Measurements from ENCODE around the gene HSPA4.

DNA sequence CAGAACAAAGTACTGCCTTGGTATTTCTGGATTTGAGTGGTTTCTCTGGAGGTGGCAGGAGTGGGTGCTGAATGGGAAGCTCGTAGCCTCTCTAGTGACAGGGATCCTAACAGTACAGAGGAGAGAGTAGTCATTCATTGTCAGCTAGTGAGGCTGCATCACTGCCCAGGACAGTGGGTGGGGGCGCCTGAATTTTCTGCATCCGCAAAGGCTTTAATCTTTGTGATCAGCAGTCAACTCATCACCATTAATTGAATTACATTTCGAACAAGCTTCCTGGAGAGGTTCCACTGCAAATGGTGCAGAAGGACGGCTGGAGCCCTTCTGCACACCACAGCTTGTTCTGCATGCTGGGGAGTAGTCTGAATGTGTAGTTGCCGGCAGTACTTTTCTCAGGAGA, 77.5 kb downstream of the HSPA4 start:
- TF ChIP-seq, protein P1, sequence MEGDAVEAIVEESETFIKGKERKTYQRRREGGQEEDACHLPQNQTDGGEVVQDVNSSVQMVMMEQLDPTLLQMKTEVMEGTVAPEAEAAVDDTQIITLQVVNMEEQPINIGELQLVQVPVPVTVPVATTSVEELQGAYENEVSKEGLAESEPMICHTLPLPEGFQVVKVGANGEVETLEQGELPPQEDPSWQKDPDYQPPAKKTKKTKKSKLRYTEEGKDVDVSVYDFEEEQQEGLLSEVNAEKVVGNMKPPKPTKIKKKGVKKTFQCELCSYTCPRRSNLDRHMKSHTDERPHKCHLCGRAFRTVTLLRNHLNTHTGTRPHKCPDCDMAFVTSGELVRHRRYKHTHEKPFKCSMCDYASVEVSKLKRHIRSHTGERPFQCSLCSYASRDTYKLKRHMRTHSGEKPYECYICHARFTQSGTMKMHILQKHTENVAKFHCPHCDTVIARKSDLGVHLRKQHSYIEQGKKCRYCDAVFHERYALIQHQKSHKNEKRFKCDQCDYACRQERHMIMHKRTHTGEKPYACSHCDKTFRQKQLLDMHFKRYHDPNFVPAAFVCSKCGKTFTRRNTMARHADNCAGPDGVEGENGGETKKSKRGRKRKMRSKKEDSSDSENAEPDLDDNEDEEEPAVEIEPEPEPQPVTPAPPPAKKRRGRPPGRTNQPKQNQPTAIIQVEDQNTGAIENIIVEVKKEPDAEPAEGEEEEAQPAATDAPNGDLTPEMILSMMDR (IDR thresholded peaks at IDR 0.05; ENCODE audit: borderline replicate concordance, extremely low read depth, low read length, poor library complexity, severe bottlenecking): no peak
- no peak for TF ChIP-seq EZH2 (IDR thresholded peaks at IDR 0.05; ENCODE audit: borderline replicate concordance, low read depth, low read length, severe bottlenecking)
